GM12878 (cell line): Measurements from ENCODE around the gene MARCKSL1.

ENCODE experiments used
- CEBPB ChIP-seq, 2 experiments: fragments of 150-350 bp in 1 of 2; IDR thresholded peaks; 2 replicates each; pipeline ENCODE4 v1.6.1; 2012 to 2014; ENCODE audit warnings: low read depth in 2 of 2, low read length in 2 of 2, borderline replicate concordance in 1 of 2, inconsistent platforms in 1 of 2
- EP300 ChIP-seq, 2 experiments: fragments of 150-350 bp in 1 of 2; IDR thresholded peaks; 2 replicates each; pipeline ENCODE4 v1.6.1; 2011 to 2012; ENCODE audit warnings: low read depth in 2 of 2, low read length in 2 of 2, borderline replicate concordance in 1 of 2, improper control_type of control experiment in 1 of 2, inconsistent platforms in 1 of 2; ENCODE audit not compliant: control insufficient read depth in 1 of 2
- JUNB ChIP-seq: IDR thresholded peaks from 2 replicates; pipeline ENCODE4 v1.6.1; 2016; ENCODE audit warnings: antibody characterized with exemption, mild to moderate bottlenecking
- NRF1 ChIP-seq: conservative IDR thresholded peaks from 2 replicates; pipeline ENCODE4 v1.6.1; 2011; ENCODE audit warnings: mild to moderate bottlenecking, low read depth, low read length, improper control_type of control experiment
- PRDM15 ChIP-seq: fragments of 450-650 bp; formaldehyde crosslinking; IDR thresholded peaks from 2 replicates; pipeline ENCODE4 v1.4.0; 2020; ENCODE audit warnings: mild to moderate bottlenecking, moderate library complexity

DNA sequence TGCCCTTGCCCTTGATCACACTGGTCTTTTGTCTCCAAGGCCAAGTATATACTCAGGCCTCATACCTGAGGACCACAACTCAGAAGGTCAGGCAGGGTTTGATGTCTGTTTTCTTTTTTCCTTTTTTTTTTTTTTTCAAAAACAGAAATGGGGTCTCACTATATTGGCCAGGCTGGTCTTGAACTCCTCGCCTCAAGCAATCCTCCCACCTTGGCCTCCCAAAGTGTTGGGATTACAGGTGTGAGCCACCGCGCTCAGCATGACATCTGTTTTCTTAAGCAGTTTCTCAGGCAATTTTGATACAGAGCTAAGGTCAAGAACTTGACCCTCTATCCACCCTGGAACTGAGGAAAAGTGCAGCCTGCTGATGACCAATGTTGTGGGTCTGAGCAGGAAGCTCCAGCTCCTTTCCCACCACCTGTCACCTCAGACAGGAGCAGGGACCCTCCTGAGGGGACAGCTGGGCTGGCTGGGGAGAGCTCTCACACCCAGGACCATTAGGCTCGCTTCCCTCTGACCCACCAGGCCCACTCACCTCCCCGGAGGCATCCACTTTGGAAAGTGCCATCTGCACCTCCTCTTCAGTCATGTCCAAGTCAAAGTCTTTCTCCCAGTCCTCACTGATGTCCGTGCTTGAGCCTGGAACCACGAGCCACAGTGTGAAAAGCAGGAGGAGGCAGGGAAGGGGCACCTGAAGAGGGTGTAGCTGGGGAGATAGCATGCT, 32.0 kb upstream of the MARCKSL1 start:
- TF ChIP-seq EP300 (IDR thresholded peaks at IDR 0.05; ENCODE audit: borderline replicate concordance in 1 of 2, control insufficient read depth in 1 of 2, low read depth in 2 of 2, low read length in 2 of 2) (no peak), CEBPB (IDR thresholded peaks at IDR 0.05; ENCODE audit: borderline replicate concordance in 1 of 2, low read depth in 2 of 2, low read length in 2 of 2) (no peak), PRDM15 (no peak), JUNB (no peak), NRF1 (no peak)
